Measurements from ENCODE around the gene MOB4.

The MOB4 gene

DNA sequence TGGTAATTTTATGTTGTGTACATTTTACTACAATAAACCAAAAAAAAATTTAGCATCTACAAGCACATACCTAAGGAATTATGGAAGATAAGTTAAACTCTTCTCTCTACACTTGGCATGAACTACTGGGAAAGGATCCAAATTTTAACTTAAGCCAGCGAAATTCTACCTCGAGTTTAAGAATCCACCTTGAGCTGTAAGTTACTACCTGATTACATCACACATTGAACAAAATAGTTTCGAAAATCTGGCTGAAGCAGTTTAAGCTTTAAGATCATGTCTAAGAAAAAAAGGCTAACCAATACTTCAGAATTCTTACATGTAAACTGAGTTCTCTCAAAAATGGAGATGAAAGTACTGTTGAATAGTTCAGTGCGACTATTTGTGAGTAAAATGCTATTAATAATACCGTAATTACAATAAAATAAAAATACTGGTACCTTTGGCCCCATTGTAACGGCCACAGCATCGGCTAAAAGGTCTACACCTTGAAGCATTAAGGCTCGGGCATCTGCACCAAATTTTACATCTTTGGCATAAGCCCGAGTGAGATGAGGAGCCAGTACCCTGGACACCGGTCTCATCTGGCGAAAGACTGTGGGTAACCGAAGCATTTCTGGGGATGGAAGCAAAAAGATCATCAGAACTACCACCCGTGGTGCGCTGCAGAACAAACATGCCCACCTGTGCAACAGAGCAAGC lies 17.5 kb upstream of the MOB4 start:
- peaks cover 15% of the 10 kb centered on the region for H3F3A ChIP-seq (ENCODE audit: insufficient read depth, low read length)
- peaks cover 58% of the 10 kb centered on the region for H3K36me3 ChIP-seq (replicated peaks; ENCODE audit: insufficient read depth, low read length)
- peaks cover 31% of the 10 kb centered on the region for H3K4me1 ChIP-seq (ENCODE audit: low read length)
- H3K27ac ChIP-seq (ENCODE audit: low read length): peak overlapping the region; percentile 92; the same call in 1 of the 2 replicates
- TF ChIP-seq, protein P1, sequence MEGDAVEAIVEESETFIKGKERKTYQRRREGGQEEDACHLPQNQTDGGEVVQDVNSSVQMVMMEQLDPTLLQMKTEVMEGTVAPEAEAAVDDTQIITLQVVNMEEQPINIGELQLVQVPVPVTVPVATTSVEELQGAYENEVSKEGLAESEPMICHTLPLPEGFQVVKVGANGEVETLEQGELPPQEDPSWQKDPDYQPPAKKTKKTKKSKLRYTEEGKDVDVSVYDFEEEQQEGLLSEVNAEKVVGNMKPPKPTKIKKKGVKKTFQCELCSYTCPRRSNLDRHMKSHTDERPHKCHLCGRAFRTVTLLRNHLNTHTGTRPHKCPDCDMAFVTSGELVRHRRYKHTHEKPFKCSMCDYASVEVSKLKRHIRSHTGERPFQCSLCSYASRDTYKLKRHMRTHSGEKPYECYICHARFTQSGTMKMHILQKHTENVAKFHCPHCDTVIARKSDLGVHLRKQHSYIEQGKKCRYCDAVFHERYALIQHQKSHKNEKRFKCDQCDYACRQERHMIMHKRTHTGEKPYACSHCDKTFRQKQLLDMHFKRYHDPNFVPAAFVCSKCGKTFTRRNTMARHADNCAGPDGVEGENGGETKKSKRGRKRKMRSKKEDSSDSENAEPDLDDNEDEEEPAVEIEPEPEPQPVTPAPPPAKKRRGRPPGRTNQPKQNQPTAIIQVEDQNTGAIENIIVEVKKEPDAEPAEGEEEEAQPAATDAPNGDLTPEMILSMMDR (IDR thresholded peaks at IDR 0.05; ENCODE audit: low read length): no peak
- TF ChIP-seq EZH2phosphoT487 (IDR thresholded peaks at IDR 0.05; ENCODE audit: low read length) (no peak), EZH2 (optimal IDR thresholded peaks at IDR 0.05; ENCODE audit: low read depth, low read length) (no peak)
- H2AFZ ChIP-seq (ENCODE audit: low read length): no peak overlapping the region
- H3K4me3 ChIP-seq (ENCODE audit: low read length): peak overlapping the region; percentile 78
- peaks cover 93% of the 10 kb centered on the region for H3K79me2 ChIP-seq (ENCODE audit: low read length)
- DNase-seq: no peak
- peak overlapping the region; percentile 90 for H3K9ac ChIP-seq (ENCODE audit: low read length)
- no peaks in the 10 kb centered on the region for H3K9me2 ChIP-seq (replicated peaks; ENCODE audit: insufficient read depth, low read length)
- peaks cover 34% of the 10 kb centered on the region for H4K20me1 ChIP-seq (ENCODE audit: insufficient read depth, low read length)
- no peaks in the 10 kb centered on the region for H3K27me3 ChIP-seq (replicated peaks; ENCODE audit: insufficient read depth, low read length)
- H3K9me3 ChIP-seq (replicated peaks; ENCODE audit: insufficient read depth, low read length): no peaks in the 10 kb centered on the region
- peak overlapping the region; percentile 83 for H3K4me2 ChIP-seq (ENCODE audit: low read depth, low read length)

DNA sequence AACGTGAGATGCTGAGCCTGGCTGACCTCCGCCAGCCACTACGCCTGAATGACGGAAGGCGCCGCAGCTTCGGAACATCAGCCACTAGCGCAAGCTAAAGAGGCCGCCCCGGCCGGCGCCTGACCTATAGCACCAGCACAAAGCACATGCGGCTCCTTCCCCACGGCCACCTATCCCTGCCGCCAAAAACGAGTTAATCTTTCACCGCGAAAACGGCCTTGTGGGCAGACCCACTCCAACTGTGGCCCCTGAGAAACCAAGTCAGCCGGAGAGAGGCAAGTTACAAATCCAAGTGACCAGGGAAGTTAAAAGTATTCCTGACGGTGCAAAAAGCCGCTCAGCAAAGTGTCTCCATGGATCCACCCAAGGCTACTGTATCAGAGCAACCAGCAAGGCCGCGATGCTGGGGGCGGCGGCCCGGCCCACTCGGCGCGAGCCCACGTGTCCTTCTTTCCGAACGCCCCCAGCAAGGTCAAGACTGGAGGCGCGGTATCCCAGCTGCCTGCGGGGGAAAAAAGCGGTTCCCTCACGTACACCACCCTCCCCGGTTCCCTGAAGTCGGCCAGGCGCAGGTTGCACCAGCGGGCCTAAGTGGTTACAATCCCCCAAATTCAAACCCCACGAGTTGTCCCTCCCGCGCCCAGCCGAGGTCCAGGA lies 16.8 kb upstream of the MOB4 start:
- Histone ChIP-seq H3K4me2 (ENCODE audit: low read depth, low read length) (peak overlapping the region; percentile 83), H3K4me3 (ENCODE audit: low read length) (peak overlapping the region; percentile 78), H3K4me1 (ENCODE audit: low read length) (peaks cover 31% of the 10 kb centered on the region), H3K9ac (ENCODE audit: low read length) (peak overlapping the region; percentile 90), H3K27me3 (replicated peaks; ENCODE audit: insufficient read depth, low read length) (no peaks in the 10 kb centered on the region), H3K79me2 (ENCODE audit: low read length) (peaks cover 93% of the 10 kb centered on the region), H3K36me3 (replicated peaks; ENCODE audit: insufficient read depth, low read length) (peaks cover 53% of the 10 kb centered on the region), H3K9me3 (replicated peaks; ENCODE audit: insufficient read depth, low read length) (no peaks in the 10 kb centered on the region), H2AFZ (ENCODE audit: low read length) (no peak overlapping the region), H3K27ac (ENCODE audit: low read length) (peak overlapping the region; percentile 92), H4K20me1 (ENCODE audit: insufficient read depth, low read length) (peaks cover 31% of the 10 kb centered on the region), H3K9me2 (replicated peaks; ENCODE audit: insufficient read depth, low read length) (no peaks in the 10 kb centered on the region), H3F3A (ENCODE audit: insufficient read depth, low read length) (peaks cover 16% of the 10 kb centered on the region)
- no peak for TF ChIP-seq EZH2phosphoT487 (IDR thresholded peaks at IDR 0.05; ENCODE audit: low read length)
- TF ChIP-seq EZH2 (optimal IDR thresholded peaks at IDR 0.05; ENCODE audit: low read depth, low read length): no peak
- TF ChIP-seq, protein P1 (IDR thresholded peaks at IDR 0.05; ENCODE audit: low read length): no peak
- peak; percentile 62 for DNase-seq

DNA sequence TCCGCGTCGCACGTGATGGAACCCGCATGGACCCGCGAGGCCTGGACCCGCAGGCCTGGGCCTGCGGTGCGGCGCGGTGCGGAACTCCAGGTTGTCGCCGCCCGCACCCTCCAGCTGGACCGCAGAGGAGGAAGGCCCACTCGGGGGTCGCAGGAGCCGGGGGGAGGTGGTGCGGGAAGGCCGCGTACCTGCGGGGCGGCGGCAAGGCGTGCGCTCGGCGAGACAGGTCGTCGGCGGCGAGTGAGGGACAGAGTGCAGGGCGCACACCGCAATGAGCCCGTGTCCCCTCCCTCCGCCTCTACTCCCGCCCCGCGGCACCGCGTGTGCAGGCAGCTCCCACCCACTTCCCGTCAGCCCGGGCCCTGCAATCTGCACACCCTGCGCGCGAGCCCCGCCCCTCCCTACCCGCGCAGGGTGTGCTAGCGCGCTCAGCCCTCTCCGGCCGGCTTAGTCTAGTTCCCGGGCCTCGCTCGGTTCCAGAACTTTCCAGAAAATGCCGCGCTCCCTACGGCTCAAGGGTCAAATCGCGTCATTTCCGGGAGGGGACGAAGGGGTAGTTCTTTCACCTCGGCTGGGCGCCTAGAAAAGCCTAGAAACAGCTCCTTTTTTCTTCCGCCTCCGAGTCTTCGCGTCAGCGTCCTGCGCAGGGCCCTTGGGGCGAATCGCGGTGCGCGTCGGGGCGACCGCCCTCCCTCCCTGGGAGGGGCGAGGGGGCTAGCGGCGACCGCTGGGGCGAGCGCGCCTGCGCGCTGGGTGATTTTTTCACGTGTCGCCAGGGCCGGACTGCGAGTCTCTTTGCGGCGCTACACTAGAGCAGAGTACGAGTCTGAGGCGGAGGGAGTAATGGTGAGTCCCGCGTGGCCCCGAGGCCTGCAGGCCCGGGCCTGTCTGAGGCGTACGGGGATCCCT lies 16.0 kb upstream of the MOB4 start, which contains the start of the genes HSPD1 and HSPE1:
HSPD1 (minus strand) TSS at position 247 of the 909 bp plus-strand sequence. CDS start 992 bp downstream, outside the sequence.
HSPE1 (plus strand) TSS at position 786 of the 909 bp plus-strand sequence; CDS start at position 844, 58 bp downstream.
- Histone ChIP-seq H3K4me2 (ENCODE audit: low read depth, low read length) (peak within 1 kb of the TSS; percentile 83), H3K4me1 (ENCODE audit: low read length) (peaks cover 31% of the 10 kb centered on the region), H2AFZ (ENCODE audit: low read length) (no peak within 1 kb of the TSS), H4K20me1 (ENCODE audit: insufficient read depth, low read length) (peaks cover 28% of the 10 kb centered on the region), H3K27me3 (replicated peaks; ENCODE audit: insufficient read depth, low read length) (no peaks in the 10 kb centered on the region), H3K79me2 (ENCODE audit: low read length) (peaks cover 93% of the 10 kb centered on the region), H3K9ac (ENCODE audit: low read length) (peak within 1 kb of the TSS; percentile 90), H3K36me3 (replicated peaks; ENCODE audit: insufficient read depth, low read length) (peaks cover 47% of the 10 kb centered on the region), H3K27ac (ENCODE audit: low read length) (peak within 1 kb of the TSS; percentile 92), H3K4me3 (ENCODE audit: low read length) (peak within 1 kb of the TSS; percentile 78), H3K9me2 (replicated peaks; ENCODE audit: insufficient read depth, low read length) (no peaks in the 10 kb centered on the region), H3F3A (ENCODE audit: insufficient read depth, low read length) (peaks cover 22% of the 10 kb centered on the region), H3K9me3 (replicated peaks; ENCODE audit: insufficient read depth, low read length) (no peaks in the 10 kb centered on the region)
- TF ChIP-seq EZH2phosphoT487 (IDR thresholded peaks at IDR 0.05; ENCODE audit: low read length): no peak
- TF ChIP-seq, protein P1 (IDR thresholded peaks at IDR 0.05; ENCODE audit: low read length): no peak
- TF ChIP-seq EZH2 (optimal IDR thresholded peaks at IDR 0.05; ENCODE audit: low read depth, low read length): no peak
- peak; percentile 100 for DNase-seq

All from MM.1S (cell line).